GM12801 (cell line): ENCODE data around the gene DPH2.

Experiments
- TF ChIP-seq, protein P1 (sequence below): IDR thresholded peaks from one replicate; pipeline ENCODE4 v1.5.1; 2011; ENCODE audit warnings: control low read depth; ENCODE audit not compliant: insufficient read length; ENCODE audit errors: extremely low read depth

DPH2 gene

GRCh38 chr1:43983253-43983899 lies 13.6 kb downstream of the DPH2 start:
- TF ChIP-seq, protein P1, sequence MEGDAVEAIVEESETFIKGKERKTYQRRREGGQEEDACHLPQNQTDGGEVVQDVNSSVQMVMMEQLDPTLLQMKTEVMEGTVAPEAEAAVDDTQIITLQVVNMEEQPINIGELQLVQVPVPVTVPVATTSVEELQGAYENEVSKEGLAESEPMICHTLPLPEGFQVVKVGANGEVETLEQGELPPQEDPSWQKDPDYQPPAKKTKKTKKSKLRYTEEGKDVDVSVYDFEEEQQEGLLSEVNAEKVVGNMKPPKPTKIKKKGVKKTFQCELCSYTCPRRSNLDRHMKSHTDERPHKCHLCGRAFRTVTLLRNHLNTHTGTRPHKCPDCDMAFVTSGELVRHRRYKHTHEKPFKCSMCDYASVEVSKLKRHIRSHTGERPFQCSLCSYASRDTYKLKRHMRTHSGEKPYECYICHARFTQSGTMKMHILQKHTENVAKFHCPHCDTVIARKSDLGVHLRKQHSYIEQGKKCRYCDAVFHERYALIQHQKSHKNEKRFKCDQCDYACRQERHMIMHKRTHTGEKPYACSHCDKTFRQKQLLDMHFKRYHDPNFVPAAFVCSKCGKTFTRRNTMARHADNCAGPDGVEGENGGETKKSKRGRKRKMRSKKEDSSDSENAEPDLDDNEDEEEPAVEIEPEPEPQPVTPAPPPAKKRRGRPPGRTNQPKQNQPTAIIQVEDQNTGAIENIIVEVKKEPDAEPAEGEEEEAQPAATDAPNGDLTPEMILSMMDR = no peak

DNA sequence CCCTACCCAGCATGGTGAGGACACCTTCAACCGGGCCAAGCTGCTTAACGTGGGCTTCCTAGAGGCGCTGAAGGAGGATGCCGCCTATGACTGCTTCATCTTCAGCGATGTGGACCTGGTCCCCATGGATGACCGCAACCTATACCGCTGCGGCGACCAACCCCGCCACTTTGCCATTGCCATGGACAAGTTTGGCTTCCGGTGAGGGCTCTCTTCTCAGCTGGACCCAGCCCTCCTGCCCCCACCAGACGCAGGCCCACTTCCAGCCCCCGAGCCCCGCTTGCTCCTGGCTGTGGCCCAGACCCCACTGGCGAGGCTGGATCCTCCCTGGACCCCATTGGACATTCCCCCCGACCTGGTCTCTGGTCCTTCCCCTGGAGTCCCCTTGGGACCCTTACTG lies 15.0 kb downstream of the DPH2 start:
- TF ChIP-seq, protein P1 = no peak

GRCh38 chr1:43985984-43986595 lies 16.3 kb downstream of the DPH2 start:
- TF ChIP-seq, protein P1 = no peak

DNA sequence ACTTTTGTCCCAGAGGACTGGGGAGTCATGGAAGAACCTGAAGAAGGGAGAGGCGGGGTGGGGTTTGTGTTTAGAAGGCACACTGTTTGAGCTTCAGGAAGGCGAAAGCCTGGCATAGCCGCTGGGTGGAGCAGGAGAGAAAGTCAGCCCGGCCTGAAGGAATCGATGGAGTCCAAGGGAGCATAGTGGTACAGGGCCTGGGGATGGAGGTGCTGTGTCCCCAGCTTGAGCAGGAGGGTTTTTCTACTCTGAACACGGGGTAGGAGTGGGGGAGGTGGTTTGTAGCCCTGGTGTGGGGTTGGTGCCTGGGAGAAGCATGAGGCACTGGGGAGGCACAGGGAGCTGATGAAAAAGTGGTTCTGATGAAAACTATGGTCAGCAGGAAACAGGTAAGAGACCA lies 16.9 kb downstream of the DPH2 start:
- TF ChIP-seq, protein P1 = no peak

DNA sequence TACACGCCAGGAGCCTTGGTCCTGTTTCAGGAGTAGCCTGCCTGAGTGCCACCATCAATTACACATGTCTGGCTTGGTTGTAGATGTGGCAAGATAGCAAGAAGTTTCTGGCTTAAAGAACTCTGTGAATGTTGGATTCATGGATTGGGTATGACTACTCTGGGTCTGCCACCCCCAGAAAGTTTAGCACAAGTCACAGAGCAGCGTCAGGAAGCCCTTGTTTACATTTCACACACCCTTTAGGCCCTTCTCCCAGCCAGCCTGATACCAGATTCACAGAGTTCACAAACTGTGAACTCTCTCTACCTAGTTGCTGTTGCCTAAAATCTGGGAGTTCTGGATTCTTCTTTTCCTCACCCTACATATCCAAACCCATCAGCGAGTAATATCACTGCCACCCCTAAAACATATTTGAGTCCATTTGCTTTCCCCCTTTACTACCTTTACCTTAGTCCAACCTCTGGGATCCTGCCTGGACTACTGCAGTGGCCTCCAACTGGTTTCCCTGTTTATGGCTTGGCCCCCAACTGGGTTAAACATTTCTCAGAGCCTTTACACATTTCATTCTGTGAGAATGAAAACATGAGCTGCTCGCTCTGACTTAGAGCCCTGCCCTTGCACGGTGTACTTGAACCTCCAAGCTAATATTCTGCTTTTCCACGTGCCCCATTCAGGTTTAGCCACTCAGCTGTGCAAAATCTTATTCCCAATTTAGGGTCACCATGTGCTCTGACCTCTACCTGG lies 17.5 kb downstream of the DPH2 start:
- TF ChIP-seq, protein P1 = no peak

DNA sequence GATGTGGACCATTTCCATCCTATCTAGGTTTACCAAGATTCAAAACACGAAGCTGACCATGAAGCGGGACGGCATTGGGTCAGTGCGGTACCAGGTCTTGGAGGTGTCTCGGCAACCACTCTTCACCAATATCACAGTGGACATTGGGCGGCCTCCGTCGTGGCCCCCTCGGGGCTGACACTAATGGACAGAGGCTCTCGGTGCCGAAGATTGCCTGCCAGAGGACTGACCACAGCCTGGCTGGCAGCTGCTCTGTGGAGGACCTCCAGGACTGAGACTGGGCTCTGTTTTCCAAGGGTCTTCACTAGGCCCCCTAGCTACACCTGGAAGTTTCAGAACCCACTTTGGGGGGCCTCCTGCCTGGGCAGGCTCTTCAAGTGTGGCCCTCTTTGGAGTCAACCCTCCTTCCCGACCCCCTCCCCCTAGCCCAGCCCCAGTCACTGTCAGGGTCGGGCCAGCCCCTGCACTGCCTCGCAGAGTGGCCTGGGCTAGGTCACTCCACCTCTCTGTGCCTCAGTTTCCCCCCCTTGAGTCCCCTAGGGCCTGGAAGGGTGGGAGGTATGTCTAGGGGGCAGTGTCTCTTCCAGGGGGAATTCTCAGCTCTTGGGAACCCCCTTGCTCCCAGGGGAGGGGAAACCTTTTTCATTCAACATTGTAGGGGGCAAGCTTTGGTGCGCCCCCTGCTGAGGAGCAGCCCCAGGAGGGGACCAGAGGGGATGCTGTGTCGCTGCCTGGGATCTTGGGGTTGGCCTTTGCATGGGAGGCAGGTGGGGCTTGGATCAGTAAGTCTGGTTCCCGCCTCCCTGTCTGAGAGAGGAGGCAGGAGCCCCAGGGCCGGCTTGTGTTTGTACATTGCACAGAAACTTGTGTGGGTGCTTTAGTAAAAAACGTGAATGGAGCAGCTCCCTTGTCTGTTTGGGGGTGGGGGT lies 20.7 kb downstream of the DPH2 start:
- TF ChIP-seq, protein P1 = no peak

- TF ChIP-seq, protein P1 = no peak
These were observed 21.3 kb downstream of the DPH2 start for GRCh38 chr1:43991200-43991475.
